Measurements from ENCODE around the gene ACSS1.

Gene ACSS1

DNA sequence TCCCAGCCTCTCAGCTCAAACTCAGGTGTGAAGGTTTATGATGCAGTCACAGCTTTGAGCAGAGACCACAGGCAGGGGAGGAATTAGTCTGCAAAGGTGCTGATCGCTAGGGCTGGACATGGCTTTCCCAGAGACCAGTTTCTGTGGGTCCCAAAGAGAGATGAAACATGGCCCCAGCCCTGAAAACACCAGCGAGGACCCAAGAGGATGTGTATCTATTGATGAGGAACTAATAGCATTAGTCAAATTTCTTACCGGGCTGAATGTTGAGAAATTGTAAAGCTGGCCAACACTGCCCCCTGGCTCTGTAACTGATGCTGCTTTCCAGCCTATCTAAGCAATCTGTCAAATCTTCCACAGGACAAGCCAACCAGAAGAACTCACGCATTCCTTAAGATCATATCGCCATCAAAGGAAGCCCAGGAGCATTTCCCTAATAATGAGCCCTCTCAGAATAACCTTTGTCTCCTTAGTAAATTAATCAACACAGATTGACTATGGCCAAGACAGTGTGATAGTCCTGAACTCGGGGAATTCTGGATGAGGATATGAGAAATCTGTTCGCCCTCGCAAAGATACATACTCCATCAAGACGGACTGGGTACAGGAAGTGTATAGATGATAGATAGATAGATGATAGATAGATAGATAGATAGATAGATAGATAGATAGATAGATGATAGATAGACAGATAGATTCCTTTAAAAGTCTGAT lies 7.8 kb upstream of the ACSS1 start:
- Histone ChIP-seq H3K27me3 (ENCODE audit: insufficient read depth, poor library complexity, severe bottlenecking) (peaks cover 8% of the 10 kb centered on the region), H3K27ac (replicated peaks) (no peak overlapping the region), H3K4me3 (replicated peaks; ENCODE audit: insufficient read depth, low read length) (no peak overlapping the region)
- DNase-seq (ENCODE audit: low read depth in 1 of 2, low spot score in 1 of 2) = peak in 1 of 2 experiments; percentile 61
- TF ChIP-seq, protein P1, sequence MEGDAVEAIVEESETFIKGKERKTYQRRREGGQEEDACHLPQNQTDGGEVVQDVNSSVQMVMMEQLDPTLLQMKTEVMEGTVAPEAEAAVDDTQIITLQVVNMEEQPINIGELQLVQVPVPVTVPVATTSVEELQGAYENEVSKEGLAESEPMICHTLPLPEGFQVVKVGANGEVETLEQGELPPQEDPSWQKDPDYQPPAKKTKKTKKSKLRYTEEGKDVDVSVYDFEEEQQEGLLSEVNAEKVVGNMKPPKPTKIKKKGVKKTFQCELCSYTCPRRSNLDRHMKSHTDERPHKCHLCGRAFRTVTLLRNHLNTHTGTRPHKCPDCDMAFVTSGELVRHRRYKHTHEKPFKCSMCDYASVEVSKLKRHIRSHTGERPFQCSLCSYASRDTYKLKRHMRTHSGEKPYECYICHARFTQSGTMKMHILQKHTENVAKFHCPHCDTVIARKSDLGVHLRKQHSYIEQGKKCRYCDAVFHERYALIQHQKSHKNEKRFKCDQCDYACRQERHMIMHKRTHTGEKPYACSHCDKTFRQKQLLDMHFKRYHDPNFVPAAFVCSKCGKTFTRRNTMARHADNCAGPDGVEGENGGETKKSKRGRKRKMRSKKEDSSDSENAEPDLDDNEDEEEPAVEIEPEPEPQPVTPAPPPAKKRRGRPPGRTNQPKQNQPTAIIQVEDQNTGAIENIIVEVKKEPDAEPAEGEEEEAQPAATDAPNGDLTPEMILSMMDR (IDR thresholded peaks at IDR 0.05; ENCODE audit: insufficient read depth, low read length) = peak; percentile 75
- no peak for TF ChIP-seq GABPA (IDR thresholded peaks at IDR 0.05; ENCODE audit: low read depth)
- no peak for TF ChIP-seq POLR2AphosphoS5 (IDR thresholded peaks at IDR 0.05; ENCODE audit: low read depth)
- TF ChIP-seq, protein P2, sequence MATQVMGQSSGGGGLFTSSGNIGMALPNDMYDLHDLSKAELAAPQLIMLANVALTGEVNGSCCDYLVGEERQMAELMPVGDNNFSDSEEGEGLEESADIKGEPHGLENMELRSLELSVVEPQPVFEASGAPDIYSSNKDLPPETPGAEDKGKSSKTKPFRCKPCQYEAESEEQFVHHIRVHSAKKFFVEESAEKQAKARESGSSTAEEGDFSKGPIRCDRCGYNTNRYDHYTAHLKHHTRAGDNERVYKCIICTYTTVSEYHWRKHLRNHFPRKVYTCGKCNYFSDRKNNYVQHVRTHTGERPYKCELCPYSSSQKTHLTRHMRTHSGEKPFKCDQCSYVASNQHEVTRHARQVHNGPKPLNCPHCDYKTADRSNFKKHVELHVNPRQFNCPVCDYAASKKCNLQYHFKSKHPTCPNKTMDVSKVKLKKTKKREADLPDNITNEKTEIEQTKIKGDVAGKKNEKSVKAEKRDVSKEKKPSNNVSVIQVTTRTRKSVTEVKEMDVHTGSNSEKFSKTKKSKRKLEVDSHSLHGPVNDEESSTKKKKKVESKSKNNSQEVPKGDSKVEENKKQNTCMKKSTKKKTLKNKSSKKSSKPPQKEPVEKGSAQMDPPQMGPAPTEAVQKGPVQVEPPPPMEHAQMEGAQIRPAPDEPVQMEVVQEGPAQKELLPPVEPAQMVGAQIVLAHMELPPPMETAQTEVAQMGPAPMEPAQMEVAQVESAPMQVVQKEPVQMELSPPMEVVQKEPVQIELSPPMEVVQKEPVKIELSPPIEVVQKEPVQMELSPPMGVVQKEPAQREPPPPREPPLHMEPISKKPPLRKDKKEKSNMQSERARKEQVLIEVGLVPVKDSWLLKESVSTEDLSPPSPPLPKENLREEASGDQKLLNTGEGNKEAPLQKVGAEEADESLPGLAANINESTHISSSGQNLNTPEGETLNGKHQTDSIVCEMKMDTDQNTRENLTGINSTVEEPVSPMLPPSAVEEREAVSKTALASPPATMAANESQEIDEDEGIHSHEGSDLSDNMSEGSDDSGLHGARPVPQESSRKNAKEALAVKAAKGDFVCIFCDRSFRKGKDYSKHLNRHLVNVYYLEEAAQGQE (IDR thresholded peaks at IDR 0.05; ENCODE audit: insufficient replicate concordance, low read depth) = no peak
- no peak for TF ChIP-seq SPI1 (IDR thresholded peaks at IDR 0.05; ENCODE audit: borderline replicate concordance, low read depth)

DNA sequence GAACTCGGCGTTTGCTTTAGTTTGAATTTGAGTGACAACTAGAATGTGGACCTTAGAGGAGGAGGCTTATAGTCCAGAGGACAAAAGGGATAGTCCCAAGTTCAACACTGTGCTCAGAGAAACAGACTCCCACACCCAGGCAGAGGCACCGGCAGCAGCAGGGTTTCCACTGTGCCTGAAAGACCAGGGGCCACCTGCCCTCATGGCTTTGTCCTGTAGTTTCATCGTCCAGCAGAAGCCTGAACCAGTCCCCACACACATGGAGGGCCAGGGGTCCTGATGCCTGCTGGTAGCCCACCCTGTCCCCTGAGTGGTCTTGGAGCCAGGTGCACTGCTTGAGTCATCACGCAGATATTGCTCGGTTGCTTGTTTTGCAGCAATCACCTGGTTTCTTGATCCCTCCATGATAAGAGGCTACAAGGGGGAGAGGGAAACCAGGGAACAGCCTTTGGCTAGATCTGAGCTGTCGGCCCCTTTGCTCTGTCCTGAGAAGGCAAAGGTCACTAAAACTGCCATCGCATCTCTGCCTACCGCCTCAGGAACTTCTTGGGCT lies 7.2 kb upstream of the ACSS1 start:
- TF ChIP-seq, protein P2 (IDR thresholded peaks at IDR 0.05; ENCODE audit: insufficient replicate concordance, low read depth) = no peak
- TF ChIP-seq POLR2AphosphoS5 (IDR thresholded peaks at IDR 0.05; ENCODE audit: low read depth) = no peak
- H3K27ac ChIP-seq (replicated peaks) = no peak overlapping the region
- no peak for DNase-seq (ENCODE audit: low read depth in 1 of 2, low spot score in 1 of 2)
- H3K4me3 ChIP-seq (replicated peaks; ENCODE audit: insufficient read depth, low read length) = no peak overlapping the region
- peaks cover 1% of the 10 kb centered on the region for H3K27me3 ChIP-seq (ENCODE audit: insufficient read depth, poor library complexity, severe bottlenecking)

DNA sequence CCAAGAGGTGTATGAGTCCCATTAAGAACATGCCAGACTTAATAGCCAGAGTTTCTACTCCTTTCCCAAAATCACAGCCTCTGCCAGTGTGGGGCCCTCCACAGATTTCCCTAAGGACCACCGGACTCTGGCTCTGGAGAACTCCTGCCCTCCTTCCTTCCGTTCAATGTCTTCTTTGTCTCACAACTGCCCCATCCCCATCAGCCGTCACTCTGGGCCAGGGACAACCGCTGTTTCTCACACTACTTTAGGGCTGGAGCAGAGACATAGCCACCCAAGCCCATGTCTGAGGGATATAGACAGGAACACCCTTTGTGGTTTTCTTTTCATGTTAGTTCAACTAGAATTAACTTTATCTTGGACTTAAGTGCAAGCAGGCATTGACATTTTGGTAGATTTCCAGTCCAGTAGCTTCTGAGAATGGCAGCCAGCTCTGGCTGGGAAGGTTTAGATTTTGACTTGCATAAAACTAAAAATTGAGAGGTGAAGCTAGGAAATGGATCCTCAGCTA lies 6.7 kb upstream of the ACSS1 start:
- TF ChIP-seq, protein P1 (IDR thresholded peaks at IDR 0.05; ENCODE audit: insufficient read depth, low read length) = no peak
- TF ChIP-seq, protein P2 (IDR thresholded peaks at IDR 0.05; ENCODE audit: insufficient replicate concordance, low read depth) = no peak
- TF ChIP-seq SPI1 (IDR thresholded peaks at IDR 0.05; ENCODE audit: borderline replicate concordance, low read depth) (no peak), POLR2AphosphoS5 (IDR thresholded peaks at IDR 0.05; ENCODE audit: low read depth) (no peak), GABPA (IDR thresholded peaks at IDR 0.05; ENCODE audit: low read depth) (no peak)
- no peaks in the 10 kb centered on the region for H3K27me3 ChIP-seq (ENCODE audit: insufficient read depth, poor library complexity, severe bottlenecking)

More for the DNA sequence above, 6.7 kb upstream of the ACSS1 start:
- no peak overlapping the region for H3K27ac ChIP-seq (replicated peaks)
- DNase-seq (ENCODE audit: low read depth in 1 of 2, low spot score in 1 of 2) = no peak
- no peak overlapping the region for H3K4me3 ChIP-seq (replicated peaks; ENCODE audit: insufficient read depth, low read length)
